K562 (cell line): ENCODE measurements around the gene MARS1. TPM values are rescaled to one million over a fixed set of nuclear protein-coding genes. Genes with fewer than 3 reads are reported as not detected.

Experiments
- BCL6 ChIP-seq: fragments of 250-450 bp; sonication (Bioruptor Pico); IDR thresholded peaks from 2 replicates; pipeline ENCODE4 v1.4.0; 2020
- BHLHE40 ChIP-seq: IDR thresholded peaks from 2 replicates; pipeline ENCODE4 v1.6.1; 2011; ENCODE audit warnings: low read length, improper control_type of control experiment
- CREB1 ChIP-seq, 2 experiments: sonication (generic) in 1 of 2; formaldehyde crosslinking in 1 of 2; IDR thresholded peaks; 2 replicates each; pipeline versions ENCODE4 v1.6.1 to v1.8.0; 2012 to 2022; ENCODE audit warnings: inconsistent platforms in 1 of 2, mild to moderate bottlenecking in 1 of 2, missing genetic modification reagents in 1 of 2, moderate library complexity in 1 of 2
- E2F3 ChIP-seq: fragments of 250-450 bp; sonication (Bioruptor Pico); IDR thresholded peaks from 2 replicates; pipeline ENCODE4 v1.4.0; 2020; ENCODE audit warnings: mild to moderate bottlenecking
- ELF4 ChIP-seq: fragments of 450-650 bp; formaldehyde crosslinking; IDR thresholded peaks from 2 replicates; pipeline ENCODE4 v1.4.0; 2022; ENCODE audit warnings: missing genetic modification characterization
- HDAC8 ChIP-seq: fragments of 450-650 bp; IDR thresholded peaks from 2 replicates; pipeline ENCODE4 v1.6.1; 2016; ENCODE audit warnings: mild to moderate bottlenecking, missing genetic modification characterization, moderate library complexity, missing compliant biosample characterization
- HLTF ChIP-seq: fragments of 450-650 bp; IDR thresholded peaks from 2 replicates; pipeline ENCODE4 v1.6.1; 2016
- MYC ChIP-seq, 2 experiments: fragments of 250-450 bp in 1 of 2; sonication (Bioruptor Pico) in 1 of 2; IDR thresholded peaks; 2 replicates each; pipeline versions ENCODE4 v1.5.1 to v1.6.1; 2012 to 2021; ENCODE audit warnings: low read depth in 2 of 2, borderline replicate concordance in 1 of 2, improper control_type of control experiment in 1 of 2, low read length in 1 of 2, mild to moderate bottlenecking in 1 of 2, moderate library complexity in 1 of 2
- NFATC3 ChIP-seq: fragments of 450-650 bp; IDR thresholded peaks from 2 replicates; pipeline ENCODE4 v1.6.1; 2017; ENCODE audit warnings: mild to moderate bottlenecking
- NFYB ChIP-seq: IDR thresholded peaks from 2 replicates; pipeline ENCODE4 v1.6.1; 2011; ENCODE audit warnings: mild to moderate bottlenecking, moderate library complexity; ENCODE audit not compliant: insufficient read length; ENCODE audit errors: extremely low read depth
- NR2F6 ChIP-seq: fragments of 450-650 bp; formaldehyde crosslinking; IDR thresholded peaks from 2 replicates; pipeline ENCODE4 v1.4.0; 2020; ENCODE audit warnings: mild to moderate bottlenecking
- RNF2 ChIP-seq: sonication (generic); IDR thresholded peaks from 2 replicates; pipeline ENCODE4 v1.6.1; 2016
- TAF9B ChIP-seq: fragments of 450-650 bp; IDR thresholded peaks from 2 replicates; pipeline ENCODE4 v1.6.1; 2018; ENCODE audit warnings: mild to moderate bottlenecking; ENCODE audit not compliant: partially characterized antibody
- polyA plus RNA-seq, 8 experiments: library from polyadenylated mRNA; depleted of rRNA in 4 of 8; stranded (reverse) in 5 of 8; unstranded in 3 of 8; fragments of >200 nt; fragmentation: Nextera tagmentation in 2 of 8; fragmentation: Illumina TruSeq in 1 of 8; extraction: Ambion mirVana in 2 of 8; extraction: Trizol in 1 of 8; gene quantifications; 2 replicates each; pipeline versions ENCODE4 v1.2.1 to v1.2.3, GENCODE V29; 2011 to 2014; ENCODE audit warnings: inconsistent platforms in 1 of 8, missing spikeins in 1 of 8
- total RNA-seq, 7 experiments: library from RNA; depleted of rRNA in 6 of 7; stranded (reverse); fragments of >200 nt in 6 of 7; fragmentation: Illumina TruSeq in 2 of 7; extraction: Trizol in 2 of 7; gene quantifications; 2 replicates each; pipeline versions ENCODE4 v1.2.1 to v1.2.3, GENCODE V29; 2011 to 2021; ENCODE audit warnings: low replicate concordance in 1 of 7
- TF ChIP-seq, protein P1 (sequence below), 2 experiments: fragments of 450-650 bp; formaldehyde crosslinking in 1 of 2; IDR thresholded peaks; 2 replicates each; pipeline versions ENCODE4 v1.4.0 to v1.6.1; 2014 to 2020; ENCODE audit warnings: mild to moderate bottlenecking in 2 of 2, borderline replicate concordance in 1 of 2, low read depth in 1 of 2
- TF ChIP-seq, protein P2 (sequence below): fragments of 250-450 bp; sonication (Bioruptor Pico); IDR thresholded peaks from 2 replicates; pipeline ENCODE4 v1.8.0; 2021; ENCODE audit warnings: mild to moderate bottlenecking, moderate library complexity
- TF ChIP-seq, protein P3 (sequence below): IDR thresholded peaks from 2 replicates; pipeline ENCODE4 v1.6.1; 2014; ENCODE audit warnings: antibody characterized with exemption

MARS1 gene
- total and polyA plus RNA-seq, 9 of the 15 experiments (the other 6 are each of a cell fraction or from before 2014, with no cell fraction given) = 117 to 382 (median 220) TPM

DNA sequence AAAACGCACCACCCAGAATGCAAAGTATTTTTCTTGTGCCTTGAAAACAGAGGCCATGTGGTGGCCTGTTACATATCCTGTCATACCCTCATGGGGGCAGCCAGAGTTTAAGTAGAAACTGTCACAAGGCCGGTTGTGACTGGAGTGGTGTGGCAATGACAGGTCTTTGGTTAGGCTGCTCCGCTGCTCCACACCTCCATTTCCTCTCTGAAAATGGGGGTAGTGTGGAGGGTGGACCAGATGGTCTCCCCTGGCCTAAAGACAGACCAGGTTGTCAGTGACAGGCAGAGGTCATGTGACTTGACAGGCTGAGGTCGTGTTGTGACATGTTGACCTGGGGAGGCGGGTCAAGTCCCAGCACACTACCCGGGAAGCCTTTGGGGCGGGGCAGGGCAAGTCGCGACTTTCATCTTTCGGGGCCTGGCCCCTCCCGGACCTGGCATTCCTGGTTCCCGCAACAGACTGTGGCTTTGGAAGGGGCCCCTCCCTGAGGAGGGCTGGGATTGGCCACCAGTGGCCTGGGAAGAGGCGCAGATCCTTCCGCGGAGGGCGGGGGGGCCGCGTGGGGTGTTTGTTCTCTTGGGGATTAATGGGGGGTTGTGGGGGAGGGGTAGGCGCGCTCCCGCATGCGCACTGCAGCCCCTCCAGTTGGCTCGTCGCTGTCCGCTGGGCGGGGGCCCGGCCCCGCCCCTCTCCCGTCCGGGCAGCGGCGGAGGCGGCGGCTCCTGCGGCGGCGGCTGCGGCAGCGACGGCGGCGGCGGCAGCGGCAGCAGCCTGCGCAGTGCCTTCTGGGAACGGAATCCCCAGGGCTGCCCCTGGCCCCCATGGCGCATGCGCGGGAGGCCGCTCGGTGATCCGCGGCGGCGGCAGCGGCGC lies 34.4 kb downstream of the MARS1 start, which contains the start of gene MBD6 (continued):
- TF ChIP-seq, protein P1, sequence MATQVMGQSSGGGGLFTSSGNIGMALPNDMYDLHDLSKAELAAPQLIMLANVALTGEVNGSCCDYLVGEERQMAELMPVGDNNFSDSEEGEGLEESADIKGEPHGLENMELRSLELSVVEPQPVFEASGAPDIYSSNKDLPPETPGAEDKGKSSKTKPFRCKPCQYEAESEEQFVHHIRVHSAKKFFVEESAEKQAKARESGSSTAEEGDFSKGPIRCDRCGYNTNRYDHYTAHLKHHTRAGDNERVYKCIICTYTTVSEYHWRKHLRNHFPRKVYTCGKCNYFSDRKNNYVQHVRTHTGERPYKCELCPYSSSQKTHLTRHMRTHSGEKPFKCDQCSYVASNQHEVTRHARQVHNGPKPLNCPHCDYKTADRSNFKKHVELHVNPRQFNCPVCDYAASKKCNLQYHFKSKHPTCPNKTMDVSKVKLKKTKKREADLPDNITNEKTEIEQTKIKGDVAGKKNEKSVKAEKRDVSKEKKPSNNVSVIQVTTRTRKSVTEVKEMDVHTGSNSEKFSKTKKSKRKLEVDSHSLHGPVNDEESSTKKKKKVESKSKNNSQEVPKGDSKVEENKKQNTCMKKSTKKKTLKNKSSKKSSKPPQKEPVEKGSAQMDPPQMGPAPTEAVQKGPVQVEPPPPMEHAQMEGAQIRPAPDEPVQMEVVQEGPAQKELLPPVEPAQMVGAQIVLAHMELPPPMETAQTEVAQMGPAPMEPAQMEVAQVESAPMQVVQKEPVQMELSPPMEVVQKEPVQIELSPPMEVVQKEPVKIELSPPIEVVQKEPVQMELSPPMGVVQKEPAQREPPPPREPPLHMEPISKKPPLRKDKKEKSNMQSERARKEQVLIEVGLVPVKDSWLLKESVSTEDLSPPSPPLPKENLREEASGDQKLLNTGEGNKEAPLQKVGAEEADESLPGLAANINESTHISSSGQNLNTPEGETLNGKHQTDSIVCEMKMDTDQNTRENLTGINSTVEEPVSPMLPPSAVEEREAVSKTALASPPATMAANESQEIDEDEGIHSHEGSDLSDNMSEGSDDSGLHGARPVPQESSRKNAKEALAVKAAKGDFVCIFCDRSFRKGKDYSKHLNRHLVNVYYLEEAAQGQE (IDR thresholded peaks at IDR 0.05; ENCODE audit: borderline replicate concordance) = peak; percentile 99
- TF ChIP-seq, protein P1 (CRISPR knock-in tag; IDR thresholded peaks at IDR 0.05; ENCODE audit: low read depth) = 0 out of 2 replicates have a peak, but pooled peaks have one; percentile 31
- TF ChIP-seq HDAC8 (tag) (peak; percentile 91), RNF2 (peak; percentile 70), ELF4 (peak; percentile 71; the same call in 1 of the 2 replicates), TAF9B (peak; percentile 92), HLTF (0 out of 2 replicates have a peak, but pooled peaks have one; percentile 44), NFATC3 (peak; percentile 78; the same call in 1 of the 2 replicates), CREB1 (IDR thresholded peaks at IDR 0.05) (peak; percentile 44), CREB1 (CRISPR knock-in tag; IDR thresholded peaks at IDR 0.05) (peak; percentile 61), MYC (IDR thresholded peaks at IDR 0.05; ENCODE audit: low read depth, low read length) (peak; percentile 68), MYC (CRISPR knock-in tag; IDR thresholded peaks at IDR 0.05; ENCODE audit: borderline replicate concordance, low read depth) (0 out of 2 replicates have a peak, but pooled peaks have one; percentile 58), NR2F6 (CRISPR knock-in tag) (peak; percentile 73; the same call in 1 of the 2 replicates), BHLHE40 (peak; percentile 92), BCL6 (0 out of 2 replicates have a peak, but pooled peaks have one; percentile 4), E2F3 (CRISPR knock-in tag) (peak; percentile 52), NFYB (no peak)
- TF ChIP-seq, protein P2, sequence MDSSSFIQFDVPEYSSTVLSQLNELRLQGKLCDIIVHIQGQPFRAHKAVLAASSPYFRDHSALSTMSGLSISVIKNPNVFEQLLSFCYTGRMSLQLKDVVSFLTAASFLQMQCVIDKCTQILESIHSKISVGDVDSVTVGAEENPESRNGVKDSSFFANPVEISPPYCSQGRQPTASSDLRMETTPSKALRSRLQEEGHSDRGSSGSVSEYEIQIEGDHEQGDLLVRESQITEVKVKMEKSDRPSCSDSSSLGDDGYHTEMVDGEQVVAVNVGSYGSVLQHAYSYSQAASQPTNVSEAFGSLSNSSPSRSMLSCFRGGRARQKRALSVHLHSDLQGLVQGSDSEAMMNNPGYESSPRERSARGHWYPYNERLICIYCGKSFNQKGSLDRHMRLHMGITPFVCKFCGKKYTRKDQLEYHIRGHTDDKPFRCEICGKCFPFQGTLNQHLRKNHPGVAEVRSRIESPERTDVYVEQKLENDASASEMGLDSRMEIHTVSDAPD (CRISPR knock-in tag) = peak; percentile 40; the same call in 1 of the 2 replicates
- TF ChIP-seq, protein P3, sequence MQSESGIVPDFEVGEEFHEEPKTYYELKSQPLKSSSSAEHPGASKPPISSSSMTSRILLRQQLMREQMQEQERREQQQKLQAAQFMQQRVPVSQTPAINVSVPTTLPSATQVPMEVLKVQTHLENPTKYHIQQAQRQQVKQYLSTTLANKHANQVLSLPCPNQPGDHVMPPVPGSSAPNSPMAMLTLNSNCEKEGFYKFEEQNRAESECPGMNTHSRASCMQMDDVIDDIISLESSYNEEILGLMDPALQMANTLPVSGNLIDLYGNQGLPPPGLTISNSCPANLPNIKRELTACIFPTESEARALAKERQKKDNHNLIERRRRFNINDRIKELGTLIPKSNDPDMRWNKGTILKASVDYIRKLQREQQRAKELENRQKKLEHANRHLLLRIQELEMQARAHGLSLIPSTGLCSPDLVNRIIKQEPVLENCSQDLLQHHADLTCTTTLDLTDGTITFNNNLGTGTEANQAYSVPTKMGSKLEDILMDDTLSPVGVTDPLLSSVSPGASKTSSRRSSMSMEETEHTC = peak; percentile 76
